Loucy (cell line): ENCODE data around the gene ADGRL3.

Experiments used
- H2AFZ ChIP-seq: fragments of 200-600 bp; sonication (generic); 2 replicates; pipeline ENCODE4 v1.6.0; 2016; ENCODE audit warnings: antibody characterized with exemption, mild to moderate bottlenecking, low read length, moderate library complexity
- H3F3A ChIP-seq: fragments of 200-600 bp; 2 replicates; pipeline ENCODE4 v1.6.0; 2016; ENCODE audit warnings: antibody characterized with exemption, low read depth, mild to moderate bottlenecking
- H3K27me3 ChIP-seq: fragments of 200-600 bp; sonication (generic); 2 replicates; pipeline ENCODE4 v1.6.1; 2014; ENCODE audit warnings: low read length, mild to moderate bottlenecking; ENCODE audit not compliant: insufficient read depth, poor library complexity, severe bottlenecking
- H3K36me3 ChIP-seq: fragments of 200-600 bp; sonication (generic); 2 replicates; pipeline ENCODE4 v1.6.1; 2016; ENCODE audit warnings: low read length; ENCODE audit not compliant: insufficient read depth
- H3K4me1 ChIP-seq: fragments of 200-600 bp; sonication (generic); 2 replicates; pipeline ENCODE4 v1.5.1; 2014; ENCODE audit warnings: low read length, mild to moderate bottlenecking; ENCODE audit not compliant: insufficient read depth, poor library complexity, severe bottlenecking
- H3K4me2 ChIP-seq: fragments of 200-600 bp; sonication (generic); 2 replicates; pipeline ENCODE4 v1.6.0; 2014; ENCODE audit warnings: antibody characterized with exemption, low read length, low read depth, mild to moderate bottlenecking; ENCODE audit not compliant: poor library complexity, severe bottlenecking
- H3K4me3 ChIP-seq: fragments of 200-600 bp; sonication (generic); 2 replicates; pipeline ENCODE4 v1.5.1; 2014; ENCODE audit warnings: low read length, mild to moderate bottlenecking, mixed read lengths; ENCODE audit not compliant: poor library complexity, severe bottlenecking
- H3K79me2 ChIP-seq: fragments of 200-600 bp; sonication (generic); 2 replicates; pipeline ENCODE4 v1.6.1; 2014; ENCODE audit warnings: low read length; ENCODE audit not compliant: insufficient read depth
- H3K9ac ChIP-seq: fragments of 200-600 bp; sonication (generic); 2 replicates; pipeline ENCODE4 v1.6.0; 2014; ENCODE audit warnings: mild to moderate bottlenecking, low read depth, low read length, moderate library complexity; ENCODE audit not compliant: poor library complexity, severe bottlenecking
- H3K9me2 ChIP-seq: fragments of 200-600 bp; sonication (generic); replicated peaks from 2 replicates; pipeline ENCODE4 v1.6.1; 2016; ENCODE audit warnings: low read depth, low read length, mixed read lengths
- H3K9me3 ChIP-seq: fragments of 200-600 bp; sonication (generic); 2 replicates; pipeline ENCODE4 v1.6.1; 2014; ENCODE audit warnings: mild to moderate bottlenecking, antibody characterized with exemption, low read length, low read depth; ENCODE audit not compliant: insufficient read depth
- H4K20me1 ChIP-seq: fragments of 200-600 bp; sonication (generic); 2 replicates; pipeline ENCODE4 v1.6.0; 2014; ENCODE audit warnings: antibody characterized with exemption, low read length, mild to moderate bottlenecking; ENCODE audit not compliant: insufficient read depth, poor library complexity, severe bottlenecking
- CTCF ChIP-seq: fragments of 200-600 bp; sonication (generic); conservative IDR thresholded peaks from 2 replicates; pipeline ENCODE4 v1.5.1; 2014; ENCODE audit warnings: mild to moderate bottlenecking, antibody characterized with exemption, low read length
- EZH2phosphoT487 ChIP-seq: fragments of 200-600 bp; IDR thresholded peaks from 2 replicates; pipeline ENCODE4 v1.6.1; 2018; ENCODE audit warnings: antibody characterized with exemption, mild to moderate bottlenecking, moderate library complexity, borderline replicate concordance

Gene ADGRL3

GRCh38 chr4:61860376-61860775 is 660.2 kb downstream of the ADGRL3 start:
- H2AFZ ChIP-seq = no peak overlapping the region
- no peaks in the 10 kb centered on the region for H3K36me3 ChIP-seq
- H3K9ac ChIP-seq = no peak overlapping the region
- no peaks in the 10 kb centered on the region for H3K9me2 ChIP-seq
- no peak overlapping the region for H3K4me3 ChIP-seq
- TF ChIP-seq EZH2phosphoT487 (no peak), CTCF (no peak)
- H3K27me3 ChIP-seq = no peaks in the 10 kb centered on the region
- H3K79me2 ChIP-seq = no peaks in the 10 kb centered on the region
- no peaks in the 10 kb centered on the region for H3K9me3 ChIP-seq
- H3K4me1 ChIP-seq = no peaks in the 10 kb centered on the region
- H3K4me2 ChIP-seq = no peak overlapping the region
- H3F3A ChIP-seq = no peaks in the 10 kb centered on the region
- H4K20me1 ChIP-seq = no peaks in the 10 kb centered on the region

DNA sequence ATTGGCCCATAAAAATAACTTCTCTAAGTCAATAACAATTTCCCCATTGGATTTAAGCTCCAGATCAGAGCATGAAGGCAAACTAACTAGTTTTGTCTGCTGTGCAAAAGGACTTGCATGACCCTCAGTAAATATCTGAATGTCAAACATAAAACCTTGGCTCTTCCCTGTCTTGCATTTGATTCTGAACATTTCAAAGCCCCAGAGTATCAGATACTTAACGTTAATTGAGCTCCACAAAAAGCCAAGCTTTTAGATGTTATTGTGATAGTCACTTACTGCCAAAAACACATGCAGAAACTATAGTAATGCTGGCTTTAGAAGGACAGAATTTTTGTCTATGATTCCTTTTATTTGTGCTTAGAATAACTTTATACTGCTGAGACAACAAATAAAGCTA is 664.2 kb downstream of the ADGRL3 start:
- no peak overlapping the region for H2AFZ ChIP-seq
- H3K4me3 ChIP-seq = no peak overlapping the region
- H4K20me1 ChIP-seq = no peaks in the 10 kb centered on the region
- H3K9me3 ChIP-seq = no peaks in the 10 kb centered on the region
- H3K79me2 ChIP-seq = no peaks in the 10 kb centered on the region
- H3K27me3 ChIP-seq = no peaks in the 10 kb centered on the region
- no peaks in the 10 kb centered on the region for H3K36me3 ChIP-seq
- no peak overlapping the region for H3K4me2 ChIP-seq
- TF ChIP-seq CTCF (no peak), EZH2phosphoT487 (no peak)
- H3K9me2 ChIP-seq = no peaks in the 10 kb centered on the region
- H3K4me1 ChIP-seq = peaks cover 4% of the 10 kb centered on the region
- no peaks in the 10 kb centered on the region for H3F3A ChIP-seq
- H3K9ac ChIP-seq = no peak overlapping the region

DNA sequence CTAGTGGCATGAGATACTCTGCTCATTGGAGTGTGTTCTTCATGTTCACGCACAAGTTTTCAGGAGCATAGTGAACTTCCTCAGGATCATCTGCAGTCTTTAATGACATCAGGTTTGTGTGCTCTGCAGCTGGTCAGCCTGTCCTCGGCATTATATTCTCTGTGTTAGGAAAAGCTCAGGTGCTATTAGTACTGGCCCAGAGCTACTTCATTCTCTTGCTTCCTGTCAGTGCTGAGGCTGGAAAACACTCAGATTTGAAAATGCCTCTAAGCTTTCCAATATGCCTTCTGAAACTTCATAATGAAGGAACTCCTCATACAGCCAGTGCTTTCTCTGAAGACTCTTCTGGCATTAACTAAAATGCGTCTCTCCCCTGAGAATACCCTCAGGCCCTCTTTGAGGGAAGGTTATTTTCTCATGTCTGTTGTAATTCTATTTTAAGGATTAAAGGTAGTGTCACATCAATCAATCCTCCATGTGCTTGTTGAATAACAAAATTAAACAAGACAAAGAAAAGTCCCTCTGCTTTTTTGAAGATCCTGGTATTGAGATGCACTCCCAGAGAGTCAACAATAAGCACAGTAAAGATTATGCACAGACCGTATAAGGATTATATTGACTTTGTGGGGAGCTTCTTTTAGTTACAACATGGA is 666.4 kb downstream of the ADGRL3 start:
- Histone ChIP-seq H3K27me3 (no peaks in the 10 kb centered on the region), H2AFZ (peak overlapping the region; percentile 74), H3F3A (no peaks in the 10 kb centered on the region), H4K20me1 (no peaks in the 10 kb centered on the region), H3K9ac (no peak overlapping the region), H3K9me2 (no peaks in the 10 kb centered on the region), H3K4me2 (no peak overlapping the region), H3K9me3 (no peaks in the 10 kb centered on the region), H3K4me1 (peaks cover 4% of the 10 kb centered on the region), H3K79me2 (no peaks in the 10 kb centered on the region), H3K36me3 (no peaks in the 10 kb centered on the region), H3K4me3 (no peak overlapping the region)
- TF ChIP-seq CTCF (no peak), EZH2phosphoT487 (no peak)
